Tibial nerve (tissue), 4 donors: ENCODE measurements around the gene CDH20. TPM values are rescaled to one million over a fixed set of nuclear protein-coding genes. Genes with fewer than 3 reads are reported as not detected.

Source experiments
- DNase-seq, 2 donors: peaks; one replicate each; pipeline ENCODE4 v3.0.0-alpha.2; 2019; ENCODE audit warnings: low spot score in 2 of 2
- H3K27ac ChIP-seq, 4 donors: fragments of 200-600 bp; sonication (generic) in 3 of 4; one replicate each; pipeline ENCODE4 v1.5.1; 2017 to 2019; ENCODE audit warnings: mild to moderate bottlenecking in 1 of 4
- H3K27me3 ChIP-seq, 2 donors: fragments of 200-600 bp; sonication (generic) in 1 of 2; one replicate each; pipeline versions ENCODE4 v1.5.1 to v1.6.0; 2017 to 2019
- H3K36me3 ChIP-seq, 3 donors: fragments of 200-600 bp; sonication (generic); one replicate each; pipeline ENCODE4 v1.5.1; 2018 to 2019
- H3K4me1 ChIP-seq, 4 donors: fragments of 200-600 bp; sonication (generic) in 3 of 4; one replicate each; pipeline ENCODE4 v1.5.1; 2017 to 2019
- H3K4me3 ChIP-seq, 4 donors: fragments of 200-600 bp; sonication (generic) in 3 of 4; one replicate each; pipeline ENCODE4 v1.5.1; 2017 to 2019; ENCODE audit warnings: mild to moderate bottlenecking in 1 of 4, moderate library complexity in 1 of 4
- H3K9me3 ChIP-seq, 4 donors: fragments of 200-600 bp; sonication (generic) in 3 of 4; one replicate each; pipeline ENCODE4 v1.5.1; 2017 to 2019
- EP300 ChIP-seq, 2 donors: sonication (generic); formaldehyde crosslinking; IDR thresholded peaks; one replicate each; pipeline ENCODE4 v1.6.1; 2017; ENCODE audit warnings: antibody characterized with exemption in 2 of 2, mild to moderate bottlenecking in 1 of 2
- POLR2A ChIP-seq, 2 donors: fragments of 450-650 bp; IDR thresholded peaks; one replicate each; pipeline ENCODE4 v1.6.1; 2017; ENCODE audit warnings: antibody characterized with exemption in 2 of 2, mild to moderate bottlenecking in 2 of 2, moderate library complexity in 2 of 2
- WGBS, 2 donors: methylation state at CpG; one replicate each; pipeline ENCODE4 v1.1.5; 2018; 5-methylcytosine and 5-hydroxymethylcytosine counted together
- total RNA-seq, 4 donors: library from RNA; depleted of rRNA; stranded (reverse); fragments of >200 nt; gene quantifications; one replicate each; pipeline ENCODE4 v1.1.0, GENCODE V29; 2016
- TF ChIP-seq, protein P1 (sequence below), 5 experiments: fragments of 200-600 bp in 3 of 5; fragments of 450-650 bp in 2 of 5; sonication (generic) in 3 of 5; IDR thresholded peaks; one replicate each; pipeline ENCODE4 v1.5.1; 2016 to 2019; ENCODE audit warnings: antibody characterized with exemption in 5 of 5, mild to moderate bottlenecking in 3 of 5, moderate library complexity in 2 of 5

CDH20 gene
- total RNA-seq, 4 donors from 2014 or later = 0.39 to 1.0 (median 0.90) TPM; not detected in 1

DNA sequence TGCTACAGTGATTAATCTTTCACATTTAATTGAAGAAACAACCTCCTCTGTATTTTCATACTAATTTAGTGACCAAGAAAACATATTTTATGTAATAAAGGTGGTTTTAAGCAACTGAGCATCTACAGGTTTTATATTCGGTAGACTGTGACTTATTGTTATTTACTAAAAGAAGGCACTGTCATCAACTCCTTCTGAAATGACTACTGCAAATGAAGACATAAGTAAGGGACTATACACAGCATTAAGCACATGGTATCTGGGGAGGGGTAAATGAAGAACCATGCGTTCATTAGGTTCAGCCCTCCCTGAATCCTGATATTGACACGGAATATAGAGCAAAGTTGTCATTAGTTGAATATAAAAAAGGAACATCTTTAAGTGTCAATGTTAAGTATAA lies 4.3 kb downstream of the CDH20 start:
- H3K36me3 ChIP-seq = no peaks in the 10 kb centered on the region
- no peak for DNase-seq
- no peak overlapping the region for H3K27ac ChIP-seq
- H3K9me3 ChIP-seq = no peaks in the 10 kb centered on the region
- no peak overlapping the region for H3K4me3 ChIP-seq
- TF ChIP-seq, protein P1, sequence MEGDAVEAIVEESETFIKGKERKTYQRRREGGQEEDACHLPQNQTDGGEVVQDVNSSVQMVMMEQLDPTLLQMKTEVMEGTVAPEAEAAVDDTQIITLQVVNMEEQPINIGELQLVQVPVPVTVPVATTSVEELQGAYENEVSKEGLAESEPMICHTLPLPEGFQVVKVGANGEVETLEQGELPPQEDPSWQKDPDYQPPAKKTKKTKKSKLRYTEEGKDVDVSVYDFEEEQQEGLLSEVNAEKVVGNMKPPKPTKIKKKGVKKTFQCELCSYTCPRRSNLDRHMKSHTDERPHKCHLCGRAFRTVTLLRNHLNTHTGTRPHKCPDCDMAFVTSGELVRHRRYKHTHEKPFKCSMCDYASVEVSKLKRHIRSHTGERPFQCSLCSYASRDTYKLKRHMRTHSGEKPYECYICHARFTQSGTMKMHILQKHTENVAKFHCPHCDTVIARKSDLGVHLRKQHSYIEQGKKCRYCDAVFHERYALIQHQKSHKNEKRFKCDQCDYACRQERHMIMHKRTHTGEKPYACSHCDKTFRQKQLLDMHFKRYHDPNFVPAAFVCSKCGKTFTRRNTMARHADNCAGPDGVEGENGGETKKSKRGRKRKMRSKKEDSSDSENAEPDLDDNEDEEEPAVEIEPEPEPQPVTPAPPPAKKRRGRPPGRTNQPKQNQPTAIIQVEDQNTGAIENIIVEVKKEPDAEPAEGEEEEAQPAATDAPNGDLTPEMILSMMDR (IDR thresholded peaks at IDR 0.05) = no peak
- TF ChIP-seq POLR2A (IDR thresholded peaks at IDR 0.05) (no peak), EP300 (IDR thresholded peaks at IDR 0.05) (no peak)
- H3K27me3 ChIP-seq = peaks cover 0 to 20% of the 10 kb centered on the region in 2 donors
- H3K4me1 ChIP-seq = peaks cover 0 to 26% (median 4%) of the 10 kb centered on the region in 4 donors
- 80 to 81% methylated on average over 3 of the region's 3 CpGs for WGBS, 2 donors

- H3K36me3 ChIP-seq = no peaks in the 10 kb centered on the region
- peaks cover 0 to under 1% of the 10 kb centered on the region in 2 donors for H3K27me3 ChIP-seq
- no peak for DNase-seq
- H3K27ac ChIP-seq = no peak overlapping the region
- TF ChIP-seq POLR2A (IDR thresholded peaks at IDR 0.05) (no peak), EP300 (IDR thresholded peaks at IDR 0.05) (no peak)
- TF ChIP-seq, protein P1 (IDR thresholded peaks at IDR 0.05) = no peak
- H3K4me3 ChIP-seq = no peak overlapping the region
- 0 to 3% methylated on average over 1 of the region's 1 CpG for WGBS, 2 donors
- peaks cover 0 to 6% (median 0%) of the 10 kb centered on the region in 4 donors for H3K4me1 ChIP-seq
- H3K9me3 ChIP-seq = no peaks in the 10 kb centered on the region
These were observed 6.9 kb downstream of the CDH20 start for GRCh38 chr18:61340148-61340547.

- DNase-seq = no peak
- no peak for TF ChIP-seq EP300 (IDR thresholded peaks at IDR 0.05)
- TF ChIP-seq POLR2A (IDR thresholded peaks at IDR 0.05) = no peak
- TF ChIP-seq, protein P1 (IDR thresholded peaks at IDR 0.05) = no peak
- H3K27ac ChIP-seq = no peak overlapping the region
- H3K4me3 ChIP-seq = no peak overlapping the region
- no peaks in the 10 kb centered on the region for H3K36me3 ChIP-seq
- no peaks in the 10 kb centered on the region for H3K9me3 ChIP-seq
- no peaks in the 10 kb centered on the region for H3K4me1 ChIP-seq
- no peaks in the 10 kb centered on the region for H3K27me3 ChIP-seq
These were observed 15.0 kb downstream of the CDH20 start for GRCh38 chr18:61348230-61348629.

GRCh38 chr18:61350578-61350977 lies 17.3 kb downstream of the CDH20 start:
- H3K9me3 ChIP-seq = no peaks in the 10 kb centered on the region
- DNase-seq = no peak

DNA sequence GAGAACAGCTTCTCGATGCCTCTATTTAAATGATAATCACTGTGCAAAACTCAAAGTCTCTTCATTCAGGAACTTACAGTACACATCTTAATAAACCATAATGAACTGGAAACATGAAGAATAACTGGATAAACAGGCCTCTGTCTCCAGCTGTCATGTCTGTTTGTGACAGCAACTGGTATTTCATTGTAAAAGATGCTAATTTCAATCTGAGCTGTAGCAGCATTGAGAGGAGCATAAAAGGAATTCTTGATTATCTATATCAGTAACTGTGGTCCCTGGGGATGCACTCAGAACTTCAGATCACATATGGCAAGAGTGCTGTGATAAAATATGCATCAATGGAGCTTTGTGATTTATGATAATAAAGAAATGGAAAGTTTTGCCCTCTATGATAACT lies 18.8 kb downstream of the CDH20 start:
- H3K36me3 ChIP-seq = no peaks in the 10 kb centered on the region
- WGBS, 2 donors = 41 to 46% methylated on average over 1 of the region's 1 CpG

More at GRCh38 chr18:61350578-61350977, 17.3 kb downstream of the CDH20 start:
- Histone ChIP-seq H3K4me3 (no peak overlapping the region), H3K27ac (no peak overlapping the region), H3K36me3 (no peaks in the 10 kb centered on the region), H3K4me1 (no peaks in the 10 kb centered on the region), H3K27me3 (no peaks in the 10 kb centered on the region)
- TF ChIP-seq, protein P1 (IDR thresholded peaks at IDR 0.05) = no peak
- TF ChIP-seq POLR2A (IDR thresholded peaks at IDR 0.05) = no peak
- no peak for TF ChIP-seq EP300 (IDR thresholded peaks at IDR 0.05)
- WGBS, 2 donors = 90 to 96% methylated on average over 2 of the region's 2 CpGs

More for the DNA sequence above, 18.8 kb downstream of the CDH20 start:
- TF ChIP-seq EP300 (IDR thresholded peaks at IDR 0.05) (no peak), POLR2A (IDR thresholded peaks at IDR 0.05) (no peak)
- TF ChIP-seq, protein P1 (IDR thresholded peaks at IDR 0.05) = no peak
- Histone ChIP-seq H3K27me3 (no peaks in the 10 kb centered on the region), H3K27ac (no peak overlapping the region), H3K4me3 (no peak overlapping the region), H3K9me3 (no peaks in the 10 kb centered on the region), H3K4me1 (no peaks in the 10 kb centered on the region)
- no peak for DNase-seq
